GM18520 (cell line): Measurements from ENCODE around the gene PRDX2.
"Not testable (repeated sequence)": the region's sequence is repeated elsewhere in the genome, so short reads cannot be mapped to it uniquely, and the experiment has no call there.

Experiments used
- ATAC-seq: cut with Tn5 transposase; IDR thresholded peaks from one replicate; pipeline ENCODE4 v1.9.1; 2021; ENCODE audit not compliant: unreplicated experiment

Gene PRDX2

GRCh38 chr19:12801466-12802266 lies at the start of gene PRDX2, which contains the start of gene THSD8:
TSS of gene PRDX2 (minus strand) at chr19:12801800. CDS start at chr19:12801261, 539 bp downstream.
TSS of gene THSD8 (plus strand) at chr19:12802069. CDS start at chr19:12802072, 3 bp downstream.
- ATAC-seq = no peak

DNA sequence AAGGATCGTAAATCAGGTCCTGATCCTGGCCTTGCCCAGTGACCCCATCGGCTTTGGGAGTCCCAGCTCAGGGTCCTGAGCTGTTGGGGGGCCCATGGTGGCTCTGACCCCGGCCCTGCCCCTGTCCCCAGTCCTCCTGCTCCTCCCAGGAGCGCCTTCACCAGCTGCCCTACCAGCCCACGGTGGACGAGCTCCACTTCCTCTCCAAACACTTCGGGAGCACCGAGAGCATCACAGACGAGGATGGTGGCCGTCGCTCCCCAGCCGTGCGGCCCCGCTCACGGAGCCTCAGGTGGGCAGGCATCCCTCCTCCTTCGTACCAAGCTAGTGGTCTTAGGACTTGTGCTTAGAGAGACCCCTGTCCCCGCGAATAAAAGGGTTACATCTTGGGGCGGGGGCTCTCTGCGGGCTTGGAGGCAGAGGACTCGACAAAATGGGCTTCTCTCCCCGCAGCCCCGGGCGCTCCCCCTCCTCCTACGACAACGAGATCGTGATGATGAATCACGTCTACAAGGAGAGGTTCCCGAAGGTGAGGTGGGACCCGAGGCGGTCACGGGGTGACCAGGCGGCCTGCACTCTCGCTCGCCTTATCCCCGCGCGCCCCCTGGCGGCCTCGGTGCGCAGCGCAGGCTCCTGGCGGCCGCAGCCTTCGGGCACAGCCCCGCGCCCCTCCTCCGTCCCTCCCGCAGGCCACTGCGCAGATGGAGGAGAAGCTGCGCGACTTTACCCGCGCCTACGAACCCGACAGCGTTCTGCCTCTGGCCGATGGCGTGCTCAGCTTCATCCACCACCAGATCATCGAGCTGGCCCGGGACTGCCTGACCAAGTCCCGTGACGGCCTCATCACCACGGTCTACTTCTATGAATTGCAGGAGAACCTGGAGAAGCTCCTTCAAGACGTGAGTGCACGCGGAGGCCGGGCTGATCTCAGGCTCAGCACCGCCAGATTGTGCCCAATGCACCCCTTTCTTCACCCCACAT lies 45.8 kb upstream of the PRDX2 start:
- no peak for ATAC-seq

GRCh38 chr19:12846613-12847012 lies 45.0 kb upstream of the PRDX2 start:
- not testable (repeated sequence) for ATAC-seq

- ATAC-seq = no peak
These were observed 42.6 kb upstream of the PRDX2 start for GRCh38 chr19:12843999-12844732.

GRCh38 chr19:12843328-12843727 lies 41.7 kb upstream of the PRDX2 start:
- ATAC-seq = no peak

DNA sequence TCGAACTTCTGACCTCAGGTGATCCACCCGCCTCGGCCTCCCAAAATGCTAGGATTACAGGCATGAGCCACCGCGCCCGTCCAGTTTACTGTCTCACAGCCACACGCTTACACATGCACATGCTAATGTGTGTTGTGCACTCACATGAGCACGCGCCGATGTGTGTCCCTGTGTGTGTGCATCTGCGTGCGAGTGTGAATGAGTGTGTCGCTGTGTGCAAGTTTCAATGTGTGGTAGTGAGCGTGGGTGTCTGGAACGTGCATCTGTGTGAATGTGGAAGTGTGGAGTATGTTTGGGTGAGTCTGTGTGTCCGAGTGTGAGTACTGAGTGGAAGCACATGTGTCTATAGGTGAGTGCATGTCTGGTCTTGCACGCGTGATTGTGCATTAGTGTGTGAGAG lies 40.9 kb upstream of the PRDX2 start:
- ATAC-seq = no peak

GRCh38 chr19:12841094-12841493 lies 39.5 kb upstream of the PRDX2 start:
- no peak for ATAC-seq

GRCh38 chr19:12840091-12841079 lies 38.8 kb upstream of the PRDX2 start:
- no peak for ATAC-seq

GRCh38 chr19:12838886-12839756 lies 37.5 kb upstream of the PRDX2 start:
- no peak for ATAC-seq

DNA sequence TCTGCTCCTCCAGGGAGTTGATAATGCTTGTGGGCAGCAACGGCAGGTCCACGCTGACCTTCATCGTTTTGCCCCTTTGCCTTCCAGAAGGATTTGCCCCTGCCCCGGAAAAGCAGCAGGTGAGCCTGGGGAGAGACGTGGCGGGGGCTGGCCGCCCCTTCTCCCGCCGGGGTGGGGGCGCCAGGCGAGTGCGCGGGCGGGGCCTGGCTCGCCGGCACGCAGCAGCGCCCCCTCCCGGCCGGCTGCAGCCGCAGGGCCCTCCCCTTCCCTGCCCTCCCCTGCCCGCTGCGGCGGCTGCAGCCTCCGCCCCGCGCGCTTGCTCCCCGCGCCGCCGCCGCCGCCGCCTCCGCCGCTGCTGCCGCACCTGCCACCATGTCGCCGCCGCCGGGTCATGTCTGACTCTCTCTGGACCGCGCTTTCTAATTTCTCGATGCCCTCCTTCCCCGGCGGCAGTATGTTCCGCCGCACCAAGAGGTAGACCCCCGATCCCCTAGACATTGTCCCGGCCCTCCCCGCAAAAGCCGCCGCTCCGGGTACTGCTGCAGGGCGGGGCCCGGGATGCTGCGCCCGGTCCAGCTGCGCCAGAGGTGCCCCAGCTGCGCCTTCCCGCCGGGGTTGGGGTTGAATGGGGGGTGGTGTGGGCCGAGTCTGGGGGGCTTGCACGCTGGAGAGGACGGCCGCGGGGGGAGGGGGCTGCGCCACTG lies 36.7 kb upstream of the PRDX2 start, which contains the start of gene MAST1:
Gene MAST1 (plus strand): TSS at position 334 of the 704 bp plus-strand sequence. CDS start 58 bp downstream, at position 392.
- ATAC-seq = no peak

- no peak for ATAC-seq
These were observed 35.6 kb upstream of the PRDX2 start for GRCh38 chr19:12837225-12837624.

DNA sequence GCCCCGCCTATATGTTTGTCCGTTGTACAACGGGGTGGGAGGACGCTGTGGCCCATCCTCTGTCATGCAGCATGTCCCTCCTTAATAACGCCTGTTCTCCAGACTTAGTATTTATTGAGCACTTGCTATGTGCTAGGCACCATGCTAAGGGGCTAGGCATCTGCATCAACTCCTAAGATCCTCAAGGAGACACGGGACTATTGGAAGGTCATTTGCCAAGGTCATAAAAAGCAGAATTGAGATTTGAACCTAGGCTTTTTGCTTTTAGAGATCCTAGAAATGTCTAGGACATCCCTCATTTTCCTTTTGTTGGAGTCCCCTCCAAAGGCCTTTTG lies 34.9 kb upstream of the PRDX2 start:
- ATAC-seq = no peak

DNA sequence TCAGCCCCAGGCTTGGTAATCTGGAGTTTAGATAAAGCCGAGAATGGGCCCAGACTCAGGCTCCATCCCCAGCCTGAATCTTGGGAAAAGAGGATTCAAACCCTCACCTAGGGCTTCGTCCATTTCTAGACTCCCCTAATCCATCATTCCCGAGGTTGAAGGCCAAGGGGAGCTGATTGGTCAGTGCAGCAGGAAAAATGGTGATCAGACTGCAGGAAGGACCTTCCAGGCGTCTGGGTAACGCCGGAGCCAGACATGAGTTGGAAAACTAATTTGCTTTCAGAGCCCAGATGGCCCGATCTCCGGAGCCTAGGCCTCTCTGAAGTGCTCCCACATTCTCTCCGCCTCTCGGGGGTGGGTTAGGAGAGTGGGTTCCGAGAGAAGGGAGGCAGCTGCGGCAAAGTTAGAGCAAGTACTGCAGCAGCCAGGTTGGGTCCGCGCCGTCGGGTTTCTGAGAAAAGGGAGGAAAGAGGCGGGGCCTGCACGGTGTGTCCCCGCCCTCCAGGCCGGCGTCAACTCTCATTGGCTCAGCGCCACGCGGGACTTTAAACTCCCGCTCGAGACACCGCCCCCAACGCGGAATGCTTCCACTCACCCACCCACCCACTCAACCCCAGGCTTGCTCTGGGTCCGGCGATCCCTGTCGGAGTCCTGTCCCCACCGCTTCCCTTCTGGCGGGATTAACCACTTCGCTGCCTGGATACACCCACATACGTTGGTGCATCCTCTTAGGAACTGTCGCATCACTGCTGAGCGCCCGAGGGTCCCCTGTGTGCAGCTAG lies 33.6 kb upstream of the PRDX2 start:
- no peak for ATAC-seq

- no peak for ATAC-seq
These were observed 33.0 kb upstream of the PRDX2 start, which contains the start of gene RTBDN for GRCh38 chr19:12834566-12834943. TSS of gene RTBDN (minus strand) at chr19:12834579. CDS start at chr19:12829979, 4,600 bp downstream.

- no peak for ATAC-seq
These were observed 32.4 kb upstream of the PRDX2 start for GRCh38 chr19:12833738-12834565.

- ATAC-seq = no peak
These were observed 31.8 kb upstream of the PRDX2 start for GRCh38 chr19:12833418-12833737.

- ATAC-seq = no peak
These were observed 26.9 kb upstream of the PRDX2 start for GRCh38 chr19:12828494-12828893.
